HuH-7 (cell line): Measurements from ENCODE around the gene SLC22A14.
"Not testable (repeated sequence)": the region's sequence is repeated elsewhere in the genome, so short reads cannot be mapped to it uniquely, and the experiment has no call there.

Source experiments
- DNase-seq: peaks from one replicate; pipeline ENCODE4 v3.0.0; 2011; ENCODE audit warnings: low spot score

Gene SLC22A14

GRCh38 chr3:38271553-38271952 is 10.5 kb upstream of the SLC22A14 start:
- no peak for DNase-seq

- no peak for DNase-seq
Measured at GRCh38 chr3:38274864-38275649, 7.0 kb upstream of the SLC22A14 start.

- DNase-seq = no peak
Measured at GRCh38 chr3:38275658-38276057, 6.4 kb upstream of the SLC22A14 start.

- DNase-seq = no peak
Measured at GRCh38 chr3:38276081-38276916, 5.8 kb upstream of the SLC22A14 start.

GRCh38 chr3:38276917-38277630 is 5.0 kb upstream of the SLC22A14 start:
- DNase-seq = no peak

GRCh38 chr3:38278841-38279240 is 3.3 kb upstream of the SLC22A14 start:
- no peak for DNase-seq

GRCh38 chr3:38283810-38284755 is 2.0 kb downstream of the SLC22A14 start:
- no peak for DNase-seq

GRCh38 chr3:38284756-38285150 is 2.7 kb downstream of the SLC22A14 start:
- DNase-seq = no peak

- DNase-seq = not testable (repeated sequence)
Measured at GRCh38 chr3:38289286-38290217, 7.5 kb downstream of the SLC22A14 start.

- DNase-seq = not testable (repeated sequence)
Measured at GRCh38 chr3:38297053-38297452, 15.0 kb downstream of the SLC22A14 start.

- no peak for DNase-seq
Measured at GRCh38 chr3:38297537-38297936, 15.4 kb downstream of the SLC22A14 start.

GRCh38 chr3:38297947-38298711 is 16.0 kb downstream of the SLC22A14 start:
- DNase-seq = no peak

GRCh38 chr3:38306941-38307340 is 24.8 kb downstream of the SLC22A14 start:
- no peak for DNase-seq

GRCh38 chr3:38307599-38307998 is 25.5 kb downstream of the SLC22A14 start:
- no peak for DNase-seq

- no peak for DNase-seq
Measured at GRCh38 chr3:38308456-38308855, 26.4 kb downstream of the SLC22A14 start.

- DNase-seq = no peak
Measured at GRCh38 chr3:38311476-38311875, 29.4 kb downstream of the SLC22A14 start.

- DNase-seq = no peak
Measured at GRCh38 chr3:38311941-38312340, 29.8 kb downstream of the SLC22A14 start.

- DNase-seq = no peak
Measured at GRCh38 chr3:38312356-38312755, 30.3 kb downstream of the SLC22A14 start.

GRCh38 chr3:38313263-38313662 is 31.2 kb downstream of the SLC22A14 start:
- DNase-seq = no peak

- no peak for DNase-seq
Measured at GRCh38 chr3:38313695-38314094, 31.6 kb downstream of the SLC22A14 start.
